Caki2 (cell line): ENCODE data around the gene RAD50. TPM values are rescaled to one million over a fixed set of nuclear protein-coding genes. Genes with fewer than 3 reads are reported as not detected.
"Not testable (repeated sequence)": the region's sequence is repeated elsewhere in the genome, so short reads cannot be mapped to it uniquely, and the experiment has no call there.

Experiments used
- DNase-seq: peaks from one replicate; pipeline ENCODE4 v3.0.0-alpha.2; 2015; ENCODE audit warnings: low read depth
- in situ Hi-C: cut with HindIII; loops from 2 replicates; pipeline ENCODE4 v1.10.0; 2016; ENCODE audit warnings: low sequenced_read_pairs, low pct_unique_long_range_greater_than_20kb, mixed read lengths
- total RNA-seq: library from RNA; depleted of rRNA; stranded (reverse); fragments of >200 nt; shearing (Covaris generic); gene quantifications from 2 replicates; pipeline ENCODE4 v1.2.3, GENCODE V29; 2014; ENCODE audit warnings: low replicate concordance; rRNA removed

Gene RAD50
- total RNA-seq, 1 experiment from 2014 or later = 19.6 TPM

DNA sequence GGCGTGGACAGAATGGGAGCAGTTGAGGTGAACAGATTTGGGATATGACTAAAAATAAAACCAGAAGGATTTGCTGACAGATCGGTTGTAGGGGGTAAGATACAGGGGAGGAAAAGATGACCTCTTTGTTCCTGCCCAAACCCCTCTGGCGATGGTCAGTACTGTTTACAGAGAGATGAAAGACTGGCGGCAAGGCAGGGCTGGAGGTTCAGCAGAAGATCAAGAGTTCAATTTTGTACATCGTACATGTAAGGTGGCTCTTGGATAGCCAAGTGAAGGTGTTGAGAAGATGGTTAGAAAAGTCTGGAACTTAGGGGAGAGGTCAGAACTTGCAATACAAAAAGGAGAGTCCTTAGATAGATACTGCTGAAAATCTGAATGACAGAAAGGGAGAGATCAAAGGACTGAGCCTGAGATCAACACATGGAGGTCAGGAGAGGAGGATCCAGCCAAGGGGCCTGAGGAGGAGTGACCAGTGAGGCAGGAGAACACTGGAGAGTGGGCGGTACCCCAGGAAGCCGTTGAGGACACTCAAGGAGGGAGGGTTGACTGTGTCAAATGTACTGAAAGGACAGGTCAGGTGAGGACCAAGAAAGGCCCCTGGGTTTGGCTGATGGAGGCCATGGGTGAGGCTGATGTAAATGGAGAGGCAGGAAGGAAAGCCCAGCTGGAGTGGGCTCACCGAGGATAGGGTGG lies 124.2 kb downstream of the RAD50 start:
- in situ Hi-C loops = no loop called here
- DNase-seq = no peak

- DNase-seq = no peak
- in situ Hi-C loops = no loop called here
Observed at GRCh38 chr5:132681476-132681831, 124.7 kb downstream of the RAD50 start.

DNA sequence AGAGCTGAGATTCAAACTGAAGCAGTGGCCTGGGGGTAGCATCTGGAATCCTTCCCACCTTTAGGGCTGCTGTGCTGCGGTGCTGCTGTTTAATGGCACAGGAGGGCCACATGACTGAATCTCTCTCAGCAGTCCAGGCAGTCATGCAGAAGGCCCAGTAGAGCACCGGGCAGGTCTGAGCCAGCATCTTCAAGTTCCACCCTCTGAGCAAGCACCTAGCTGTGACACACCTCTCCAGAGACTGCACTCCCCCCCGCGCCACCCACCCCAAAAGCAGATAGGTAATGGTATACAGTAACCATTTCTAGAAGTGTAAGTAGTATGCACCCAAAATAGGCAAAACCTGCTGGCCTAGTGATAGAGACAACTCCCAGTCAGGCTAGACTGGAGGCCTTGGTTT lies 125.2 kb downstream of the RAD50 start:
- in situ Hi-C loops = no loop called here

DNA sequence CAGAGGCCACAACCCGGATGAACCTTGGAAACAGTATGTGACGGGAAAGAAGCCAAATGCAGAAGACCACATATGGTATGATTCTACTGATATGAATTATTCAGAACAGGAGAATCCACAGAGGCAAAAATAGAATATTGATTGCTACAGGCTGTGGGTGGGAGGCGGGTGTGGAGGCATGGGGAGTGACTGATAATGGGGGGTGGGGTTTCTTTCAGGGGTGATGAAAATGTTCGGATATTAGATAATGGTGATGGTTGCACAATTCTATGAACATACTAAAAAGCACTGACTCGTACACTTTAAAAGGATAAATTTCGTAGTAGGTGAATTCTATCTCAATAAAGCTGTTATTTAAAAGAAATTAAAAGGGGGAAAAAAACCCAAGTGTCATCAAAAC lies 127.7 kb downstream of the RAD50 start:
- in situ Hi-C loops = no loop called here
- DNase-seq = no peak

More for the DNA sequence above, 125.2 kb downstream of the RAD50 start:
- DNase-seq = no peak

- no peak for DNase-seq
- in situ Hi-C loops = no loop called here
Observed at GRCh38 chr5:132684922-132685720, 128.3 kb downstream of the RAD50 start.

- no peak for DNase-seq
- in situ Hi-C loops = no loop called here
Observed at GRCh38 chr5:132686193-132686592, 129.4 kb downstream of the RAD50 start.

- in situ Hi-C loops = no loop called here
- no peak for DNase-seq
Observed at GRCh38 chr5:132687995-132688394, 131.2 kb downstream of the RAD50 start.

GRCh38 chr5:132688536-132689339 lies 132.0 kb downstream of the RAD50 start:
- DNase-seq = no peak
- in situ Hi-C loops = no loop called here

- no peak for DNase-seq
- in situ Hi-C loops = no loop called here
Observed at GRCh38 chr5:132689513-132689912, 132.7 kb downstream of the RAD50 start.

DNA sequence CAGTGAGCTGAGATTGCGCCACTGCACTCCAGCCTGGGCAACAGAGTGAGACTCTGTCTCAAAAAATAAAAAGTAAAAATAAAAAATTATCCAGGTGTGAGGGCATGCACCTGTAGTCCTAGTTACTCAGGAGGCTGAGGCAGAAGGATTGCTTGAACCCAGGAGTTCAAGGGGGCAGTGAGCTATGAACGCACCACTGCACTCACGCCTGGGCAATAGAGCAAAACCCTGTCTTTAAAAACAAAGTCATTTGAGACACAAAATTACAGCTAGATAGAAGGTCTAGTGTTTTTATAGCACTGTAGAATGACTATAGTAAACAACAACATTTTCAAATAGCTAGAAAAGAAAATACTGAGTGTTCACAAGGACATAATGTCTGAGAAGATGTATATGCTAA lies 133.4 kb downstream of the RAD50 start:
- DNase-seq = no peak
- in situ Hi-C loops = no loop called here

DNA sequence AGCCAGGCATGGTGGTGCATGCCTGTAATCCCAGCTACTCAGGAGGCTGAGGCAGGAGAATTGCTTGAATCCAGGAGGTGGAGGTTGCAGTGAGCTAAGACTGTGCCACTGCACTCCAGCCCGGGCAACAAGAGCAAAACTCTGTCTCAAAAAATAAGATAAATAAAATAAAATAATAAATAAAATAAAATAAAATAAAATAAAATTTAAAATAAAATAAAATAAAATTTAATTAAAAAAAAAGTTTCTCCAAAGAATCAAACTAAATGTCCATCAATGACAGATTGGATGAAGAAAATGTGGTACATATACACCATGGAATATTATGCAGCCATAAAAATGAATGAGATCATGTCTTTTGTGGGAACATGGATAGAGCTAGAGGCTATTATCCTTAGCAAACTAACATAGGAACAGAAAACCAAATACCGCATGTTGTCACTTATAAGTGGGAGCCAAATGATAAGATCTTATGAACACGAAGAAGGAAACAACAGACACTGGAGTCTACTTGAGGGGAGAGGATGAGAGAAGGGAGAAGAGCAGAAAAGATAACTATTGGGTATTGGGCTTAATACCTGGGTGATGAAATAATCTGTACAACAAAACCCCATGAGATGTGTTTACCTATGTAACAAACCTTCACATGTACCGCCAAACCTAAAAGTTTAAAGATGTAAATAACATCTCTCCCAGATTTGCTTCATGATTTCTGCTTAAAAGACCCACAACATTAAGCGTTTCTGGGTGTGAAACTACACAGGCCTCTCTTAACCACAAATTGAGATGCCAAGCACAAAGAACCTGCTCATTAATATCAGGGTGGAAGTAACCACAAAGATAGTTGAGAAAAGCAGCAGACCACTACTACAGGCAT lies 135.2 kb downstream of the RAD50 start:
- in situ Hi-C loops, DNase-seq: not testable (repeated sequence)

DNA sequence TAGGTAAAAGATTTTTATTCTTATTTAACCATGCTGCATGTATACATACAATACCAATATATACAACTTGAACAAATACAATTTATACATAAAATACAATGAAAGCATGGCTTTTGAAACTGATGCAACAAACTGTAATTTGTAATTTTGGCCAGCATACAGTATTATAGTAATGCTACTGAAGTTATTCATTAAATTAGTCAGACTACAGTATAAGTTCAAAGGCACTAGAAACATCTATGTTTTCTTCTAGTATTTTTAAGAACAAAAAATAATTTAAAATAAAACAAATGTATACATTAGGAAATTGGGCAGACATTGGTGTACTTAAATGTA lies 135.8 kb downstream of the RAD50 start:
- no peak for DNase-seq
- in situ Hi-C loops = no loop called here

Other genes with a start within 250 kb of the RAD50 start
- gene SLC22A5, start 187.3 kb upstream of the RAD50 start, total RNA-seq = 19.7 and 36.8 TPM in 2 replicates
- gene IRF1, start 66.2 kb upstream of the RAD50 start, total RNA-seq = 12.2 and 19.7 TPM in 2 replicates
- not detected in 2 replicates for gene IL5, start 13.5 kb upstream of the RAD50 start, total RNA-seq
- not detected in 2 replicates for gene IL13, start 101.2 kb downstream of the RAD50 start, total RNA-seq
- not detected in 2 replicates for gene IL4, start 117.0 kb downstream of the RAD50 start, total RNA-seq
- gene KIF3A, start 180.6 kb downstream of the RAD50 start, total RNA-seq = 0.49 and 2.1 TPM in 2 replicates
- gene CCNI2, start 190.4 kb downstream of the RAD50 start, total RNA-seq = not detected in 2 replicates
- 23.7 and 24.5 TPM in 2 replicates for gene SEPTIN8, start 220.3 kb downstream of the RAD50 start, total RNA-seq